Skeletal muscle tissue (tissue), 4 donors: Measurements from ENCODE around the gene TDRD5. TPM values are rescaled to one million over a fixed set of nuclear protein-coding genes. Genes with fewer than 3 reads are reported as not detected.

Experiments
- H3K27ac ChIP-seq: one replicate; pipeline ENCODE4 v1.7.0; 2013; ENCODE audit warnings: mild to moderate bottlenecking, low read depth, low read length, inconsistent platforms
- H3K27me3 ChIP-seq, 3 donors: one replicate each; pipeline ENCODE4 v1.7.0; 2013; ENCODE audit warnings: low read length in 3 of 3; ENCODE audit not compliant: control insufficient read depth in 3 of 3, insufficient read depth in 3 of 3
- H3K36me3 ChIP-seq, 3 donors: one replicate each; pipeline ENCODE4 v1.7.0; 2013; ENCODE audit warnings: low read length in 3 of 3; ENCODE audit not compliant: control insufficient read depth in 3 of 3, insufficient read depth in 3 of 3
- H3K4me1 ChIP-seq, 3 donors: one replicate each; pipeline ENCODE4 v1.7.0; 2013; ENCODE audit warnings: low read length in 3 of 3, mild to moderate bottlenecking in 3 of 3; ENCODE audit not compliant: control insufficient read depth in 3 of 3, insufficient read depth in 3 of 3
- H3K4me3 ChIP-seq, 3 donors: one replicate each; pipeline ENCODE4 v1.7.0; 2013; ENCODE audit warnings: low read length in 3 of 3
- H3K9ac ChIP-seq, 3 donors: one replicate each; pipeline ENCODE4 v1.7.0; 2013; ENCODE audit warnings: low read length in 3 of 3, mild to moderate bottlenecking in 3 of 3, moderate library complexity in 2 of 3, low read depth in 1 of 3
- H3K9me3 ChIP-seq, 3 donors: one replicate each; pipeline ENCODE4 v1.7.0; 2013; ENCODE audit warnings: low read length in 3 of 3; ENCODE audit not compliant: control insufficient read depth in 3 of 3
- total RNA-seq: library from RNA; depleted of rRNA; stranded (reverse); fragments of >200 nt; gene quantifications from one replicate; pipeline ENCODE4 v1.2.3, GENCODE V29; 2014
- donor health status: Osteomylitis.

The TDRD5 gene
- total RNA-seq, 1 donor from 2014 or later: under 0.01 TPM

DNA sequence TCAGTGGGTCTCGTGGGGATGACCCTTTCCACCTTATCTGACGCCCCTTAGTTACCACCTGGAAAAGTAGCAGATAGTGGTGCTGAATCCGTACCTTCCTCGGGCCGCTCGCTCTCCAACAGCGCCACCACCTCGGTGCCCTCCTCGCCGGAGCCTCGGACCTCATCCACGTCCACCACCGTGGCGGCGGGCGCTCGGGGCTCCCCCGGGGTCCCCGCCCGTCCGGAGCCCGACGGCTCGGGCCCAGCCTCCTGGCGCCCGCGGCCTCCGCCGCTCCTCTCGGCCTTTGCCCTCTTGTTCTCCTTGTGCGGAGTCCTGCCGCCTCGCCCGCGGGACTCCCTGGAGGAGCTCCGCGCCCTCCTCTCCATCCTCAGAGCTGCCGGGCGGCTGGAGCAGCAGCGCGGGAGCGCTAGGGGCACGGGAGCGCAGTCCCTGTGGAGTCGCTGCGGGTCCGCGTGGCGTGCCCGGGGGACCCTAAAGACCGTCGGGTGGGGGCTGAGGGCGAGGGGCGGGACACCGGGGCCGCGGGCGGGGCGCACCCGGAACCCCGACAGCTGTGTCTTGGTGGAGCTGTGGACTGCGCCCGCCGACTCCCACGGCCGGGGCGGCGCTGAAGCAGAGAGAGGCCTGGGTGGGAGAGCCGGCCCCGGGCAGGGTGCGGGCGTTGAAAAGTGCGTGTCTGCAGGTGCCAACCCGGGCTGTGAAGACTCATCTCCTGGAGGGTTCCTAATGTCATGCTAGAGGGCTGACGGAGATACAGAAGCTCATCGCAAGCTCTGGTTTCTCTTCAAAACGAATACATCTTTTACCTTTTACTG lies 15.9 kb upstream of the TDRD5 start, which contains the start of gene NPHS2:
TSS of gene NPHS2 (minus strand) at position 452 of the 818 bp plus-strand sequence. CDS start at position 368, 84 bp downstream.
- H3K4me1 ChIP-seq: no peaks in the 10 kb centered on the region
- no peaks in the 10 kb centered on the region for H3K9me3 ChIP-seq
- no peaks in the 10 kb centered on the region for H3K36me3 ChIP-seq
- H3K27me3 ChIP-seq: peaks cover 23 to 34% (median 25%) of the 10 kb centered on the region in 3 donors
- no peak within 1 kb of the TSS for H3K4me3 ChIP-seq
- no peak within 1 kb of the TSS for H3K27ac ChIP-seq
- H3K9ac ChIP-seq: no peak within 1 kb of the TSS

DNA sequence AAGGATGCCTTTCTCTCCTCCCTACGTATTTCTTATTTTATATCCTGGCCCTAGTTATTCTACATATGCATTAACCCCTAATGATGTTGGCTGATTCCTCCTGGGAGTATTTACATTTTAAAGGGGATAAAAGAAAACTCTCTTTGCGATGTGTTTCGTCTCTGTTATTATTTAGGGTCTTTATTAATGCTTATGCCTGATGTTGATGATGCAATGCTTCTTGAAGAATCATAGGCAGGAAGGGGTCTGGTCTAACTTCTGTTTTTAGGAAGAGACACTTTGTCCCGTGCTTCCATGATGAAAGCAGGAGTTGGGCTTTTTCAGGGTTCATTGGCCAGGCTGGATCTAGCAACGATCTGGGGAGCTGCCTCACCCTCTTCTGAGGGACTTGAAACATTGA lies 15.1 kb upstream of the TDRD5 start:
- H3K27me3 ChIP-seq: peaks cover 23 to 34% (median 25%) of the 10 kb centered on the region in 3 donors
- no peak overlapping the region for H3K4me3 ChIP-seq
- H3K9ac ChIP-seq: no peak overlapping the region
- no peaks in the 10 kb centered on the region for H3K9me3 ChIP-seq
- no peaks in the 10 kb centered on the region for H3K36me3 ChIP-seq
- no peak overlapping the region for H3K27ac ChIP-seq
- no peaks in the 10 kb centered on the region for H3K4me1 ChIP-seq

DNA sequence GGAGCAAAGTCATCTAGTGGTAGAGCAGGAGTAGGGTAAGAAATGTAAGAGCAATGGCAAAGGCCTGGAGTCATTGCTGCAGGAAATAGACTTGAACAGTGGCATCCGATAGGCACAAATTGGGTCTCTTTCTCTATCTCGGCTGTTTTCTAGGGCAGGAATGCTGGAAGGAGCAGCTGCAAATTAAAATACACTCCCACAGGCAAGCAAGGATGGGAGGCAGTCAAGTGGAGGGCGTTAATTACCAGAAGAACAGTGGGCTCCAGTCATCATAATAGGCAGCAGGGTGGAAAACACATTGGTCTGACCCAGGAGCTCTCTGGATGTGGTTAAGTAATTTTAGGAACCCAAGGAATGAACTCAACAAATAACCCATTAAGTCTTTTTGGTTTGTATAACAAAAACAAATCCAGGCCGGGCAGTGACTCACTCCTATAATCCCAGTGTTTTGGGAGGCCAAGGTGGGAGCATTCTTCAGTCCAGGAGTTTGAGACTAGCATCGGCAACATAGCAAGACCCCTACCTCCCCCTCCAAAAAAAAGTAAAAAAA lies 7.8 kb upstream of the TDRD5 start:
- Histone ChIP-seq H3K4me1 (no peaks in the 10 kb centered on the region), H3K9me3 (no peaks in the 10 kb centered on the region), H3K9ac (no peak overlapping the region), H3K4me3 (no peak overlapping the region), H3K27ac (no peak overlapping the region), H3K36me3 (no peaks in the 10 kb centered on the region), H3K27me3 (peaks cover 8 to 17% (median 14%) of the 10 kb centered on the region in 3 donors)

DNA sequence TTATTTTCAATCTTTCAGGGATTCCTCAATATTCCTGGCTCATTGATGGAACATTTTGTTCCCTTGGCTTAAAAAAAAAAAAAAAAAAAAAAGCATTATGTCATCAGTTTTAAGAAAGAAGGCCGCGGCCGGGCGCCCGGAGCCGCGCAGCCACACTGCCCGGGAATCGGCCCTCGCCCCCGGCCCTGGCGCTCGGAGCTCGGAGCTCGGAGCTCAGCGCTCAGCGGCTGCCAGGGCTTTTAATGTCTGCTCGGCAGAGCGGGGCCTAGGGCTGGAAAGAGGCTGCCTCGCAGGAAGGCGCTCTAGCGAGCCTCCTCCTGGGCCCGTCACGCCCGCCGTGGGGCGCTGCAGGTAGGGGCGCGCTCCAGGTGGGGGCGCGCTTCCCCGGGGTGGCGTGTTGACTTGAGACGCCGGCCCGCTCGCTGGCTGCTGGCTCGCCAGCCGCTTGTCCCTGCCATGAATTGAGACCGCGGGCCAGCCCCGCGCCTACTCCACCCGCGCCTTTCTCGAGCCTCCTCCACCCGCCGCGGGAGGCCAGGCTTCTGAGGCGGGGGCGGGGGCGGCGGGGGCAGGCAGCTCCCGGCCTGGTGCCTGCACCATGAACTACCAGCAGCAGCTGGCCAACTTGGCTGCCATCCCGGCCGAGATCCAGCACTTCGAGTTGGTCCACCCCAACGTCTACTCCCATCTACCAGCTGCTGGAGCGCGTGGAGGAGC lies 5.4 kb upstream of the TDRD5 start:
- Histone ChIP-seq H3K4me1 (no peaks in the 10 kb centered on the region), H3K9ac (no peak overlapping the region), H3K4me3 (peak overlapping the region in 2 of 3 donors; percentile 15 to 41), H3K27me3 (peaks cover 13 to 17% (median 14%) of the 10 kb centered on the region in 3 donors), H3K27ac (no peak overlapping the region), H3K9me3 (no peaks in the 10 kb centered on the region), H3K36me3 (no peaks in the 10 kb centered on the region)

DNA sequence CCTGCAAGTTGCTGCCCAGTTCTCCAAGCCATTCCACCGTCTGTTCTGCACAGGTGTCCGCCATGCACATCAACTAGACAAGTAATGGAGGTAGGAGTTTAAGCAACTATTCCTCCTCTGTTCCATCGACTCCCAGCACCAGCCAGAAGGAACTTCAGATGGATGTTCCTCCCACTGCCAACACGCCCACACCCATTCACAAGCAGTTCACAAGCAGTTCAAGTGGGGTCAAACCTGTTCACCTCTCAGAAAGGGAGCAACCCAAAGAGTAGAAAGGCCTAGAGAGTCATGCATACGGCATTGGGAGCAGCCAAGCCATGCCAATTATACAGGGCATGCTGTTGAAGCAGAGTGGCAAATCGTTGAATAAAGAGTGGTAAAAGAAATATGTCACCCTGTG lies 4.3 kb upstream of the TDRD5 start:
- no peaks in the 10 kb centered on the region for H3K9me3 ChIP-seq
- no peak overlapping the region for H3K27ac ChIP-seq
- peaks cover 22 to 24% (median 24%) of the 10 kb centered on the region in 3 donors for H3K27me3 ChIP-seq
- no peaks in the 10 kb centered on the region for H3K4me1 ChIP-seq
- no peak overlapping the region for H3K9ac ChIP-seq
- no peaks in the 10 kb centered on the region for H3K36me3 ChIP-seq
- no peak overlapping the region for H3K4me3 ChIP-seq

DNA sequence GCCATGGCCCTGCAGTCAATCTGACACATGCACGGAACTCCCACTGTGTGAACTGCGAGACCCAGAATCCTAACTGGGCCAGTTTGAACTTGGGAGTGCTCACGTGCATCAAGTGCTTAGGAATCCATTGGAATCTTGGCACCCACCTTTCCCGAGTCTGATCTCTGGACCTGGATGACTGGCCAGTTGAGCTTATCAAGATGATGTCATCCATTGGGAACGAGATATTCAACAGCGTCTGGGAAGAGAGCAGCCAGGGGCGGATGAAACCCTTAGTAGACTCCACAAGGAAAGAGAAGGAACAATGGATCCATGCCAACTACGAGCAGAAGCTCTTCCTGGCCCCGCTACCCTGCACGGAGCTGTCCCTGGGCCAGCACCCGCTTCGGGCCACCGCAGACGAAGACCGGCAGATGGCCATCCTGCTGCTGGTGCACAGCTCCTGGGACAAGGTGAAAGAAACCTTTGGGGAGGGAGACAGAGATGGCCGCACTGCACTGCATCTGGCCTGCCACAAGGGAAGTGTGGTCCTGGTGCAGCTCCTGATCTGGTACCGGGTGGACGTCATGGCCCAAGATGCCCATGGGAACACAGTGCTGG lies 3.1 kb upstream of the TDRD5 start:
- Histone ChIP-seq H3K27me3 (peaks cover 26 to 31% (median 28%) of the 10 kb centered on the region in 3 donors), H3K4me3 (no peak overlapping the region), H3K9ac (no peak overlapping the region), H3K4me1 (no peaks in the 10 kb centered on the region), H3K27ac (no peak overlapping the region), H3K36me3 (no peaks in the 10 kb centered on the region), H3K9me3 (no peaks in the 10 kb centered on the region)

DNA sequence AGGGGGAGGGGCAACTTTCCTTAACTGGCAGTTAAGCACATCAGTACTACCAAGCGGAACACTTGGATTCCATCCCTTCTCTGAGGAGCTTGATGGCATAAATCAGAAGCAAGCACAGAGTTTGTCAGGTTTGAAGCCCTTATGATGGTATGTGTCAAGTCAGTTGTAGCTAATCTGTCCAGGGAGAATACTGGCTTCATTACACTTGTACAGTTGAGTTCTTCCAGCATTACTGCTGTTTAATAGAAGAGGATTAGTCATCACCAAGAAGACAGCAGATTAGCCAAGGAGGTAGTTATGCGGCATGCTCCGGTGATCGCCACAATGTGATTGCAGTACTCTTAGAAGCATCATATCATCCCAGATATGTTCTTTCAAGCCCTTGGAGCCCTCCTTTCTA lies 2.1 kb upstream of the TDRD5 start:
- Histone ChIP-seq H3K36me3 (no peaks in the 10 kb centered on the region), H3K4me1 (no peaks in the 10 kb centered on the region), H3K27me3 (peaks cover 26 to 31% (median 28%) of the 10 kb centered on the region in 3 donors)

DNA sequence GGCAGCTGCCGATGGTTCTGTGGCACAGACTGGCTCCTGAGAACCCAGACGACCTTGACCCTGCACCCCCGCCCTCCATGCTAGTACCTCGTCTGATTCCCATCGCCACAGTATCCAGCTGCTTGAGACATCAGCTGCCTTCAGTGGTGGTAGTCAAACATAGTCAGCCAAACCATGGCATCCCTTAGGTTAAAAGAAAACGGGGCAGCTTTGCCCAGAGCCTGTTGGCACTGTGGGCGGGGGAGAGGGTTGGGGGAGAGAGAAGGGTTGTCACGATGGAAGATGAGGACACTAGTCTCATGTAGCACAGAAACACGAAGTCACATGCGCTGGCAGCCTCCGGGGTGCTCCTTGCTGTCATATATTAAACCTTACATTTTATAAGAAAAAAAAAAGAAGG lies 961 bp upstream of the TDRD5 start:
- H3K27me3 ChIP-seq: peaks cover 26 to 31% (median 28%) of the 10 kb centered on the region in 3 donors
- no peak overlapping the region for H3K27ac ChIP-seq
- H3K9me3 ChIP-seq: no peaks in the 10 kb centered on the region
- no peak overlapping the region for H3K4me3 ChIP-seq
- no peak overlapping the region for H3K9ac ChIP-seq
- no peaks in the 10 kb centered on the region for H3K4me1 ChIP-seq
- no peaks in the 10 kb centered on the region for H3K36me3 ChIP-seq

More for the DNA sequence above, 2.1 kb upstream of the TDRD5 start:
- no peak overlapping the region for H3K27ac ChIP-seq
- no peak overlapping the region for H3K4me3 ChIP-seq
- no peaks in the 10 kb centered on the region for H3K9me3 ChIP-seq
- H3K9ac ChIP-seq: no peak overlapping the region

DNA sequence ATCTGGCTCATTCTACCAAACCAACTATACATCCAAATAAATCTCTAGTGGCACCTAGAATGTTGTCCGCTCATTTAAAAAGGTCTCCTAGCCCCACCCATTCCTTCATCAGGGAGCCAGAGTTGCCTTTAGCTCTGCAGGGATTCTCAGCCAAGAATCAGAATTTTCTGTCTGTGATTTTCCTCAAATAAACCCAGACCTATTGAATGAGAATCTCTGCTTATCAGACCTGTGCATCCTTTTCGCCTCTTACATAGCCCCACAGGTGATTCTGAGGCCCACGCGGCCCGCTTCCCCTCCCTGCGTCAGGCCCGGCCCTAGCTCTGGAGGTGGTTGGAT lies 410 bp upstream of the TDRD5 start:
- Histone ChIP-seq H3K27me3 (peaks cover 26 to 31% (median 28%) of the 10 kb centered on the region in 3 donors), H3K4me1 (no peaks in the 10 kb centered on the region), H3K9ac (no peak overlapping the region), H3K36me3 (no peaks in the 10 kb centered on the region), H3K4me3 (no peak overlapping the region), H3K9me3 (no peaks in the 10 kb centered on the region), H3K27ac (no peak overlapping the region)
